ENCODE results near the gene RUNX1.
A peak's percentile ranks its signal among the peaks of the same experiment; 100 is the strongest.

The RUNX1 gene

GRCh38 chr21:34892209-34892608 is 156.9 kb downstream of the RUNX1 start:
- H3K4me1 ChIP-seq (ENCODE audit: control insufficient read depth, insufficient read depth, low read length), result peaks cover 4% of the 10 kb centered on the region
- H3K9me3 ChIP-seq (replicated peaks; ENCODE audit: low read length), result no peaks in the 10 kb centered on the region
- H3K9ac ChIP-seq (ENCODE audit: low read depth, low read length), result no peak overlapping the region
- H3K4me2 ChIP-seq (ENCODE audit: low read length), result no peak overlapping the region
- no peak overlapping the region for H3K4me3 ChIP-seq (ENCODE audit: low read length)
- H3K27me3 ChIP-seq (ENCODE audit: control insufficient read depth, insufficient read depth, low read length), result no peaks in the 10 kb centered on the region
- H3K36me3 ChIP-seq (ENCODE audit: insufficient read depth, low read length), result no peaks in the 10 kb centered on the region

DNA sequence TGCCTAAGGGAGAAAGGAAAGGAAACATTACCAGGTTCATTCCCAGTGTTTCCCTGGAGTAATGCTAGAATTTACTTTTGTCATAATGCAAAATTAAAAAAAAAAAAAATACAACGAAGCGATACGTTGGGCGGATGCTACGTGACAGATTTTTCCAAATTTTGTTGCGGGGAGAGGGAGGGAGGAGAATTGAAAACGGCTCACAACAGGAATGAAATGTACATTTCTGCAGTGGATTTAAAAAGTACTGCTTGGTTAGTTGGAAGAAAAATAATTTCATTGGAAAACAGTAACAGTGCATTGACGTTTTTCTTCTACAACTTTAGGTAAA is 157.5 kb downstream of the RUNX1 start:
- Histone ChIP-seq H3K27me3 (ENCODE audit: control insufficient read depth, insufficient read depth, low read length) (no peaks in the 10 kb centered on the region), H3K9me3 (replicated peaks; ENCODE audit: low read length) (no peaks in the 10 kb centered on the region), H3K4me2 (ENCODE audit: low read length) (peak overlapping the region; percentile 92), H3K36me3 (ENCODE audit: insufficient read depth, low read length) (peaks cover 3% of the 10 kb centered on the region), H3K4me1 (ENCODE audit: control insufficient read depth, insufficient read depth, low read length) (peaks cover 4% of the 10 kb centered on the region), H3K4me3 (ENCODE audit: low read length) (peak overlapping the region; percentile 57), H3K9ac (ENCODE audit: low read depth, low read length) (peak overlapping the region; percentile 99)

DNA sequence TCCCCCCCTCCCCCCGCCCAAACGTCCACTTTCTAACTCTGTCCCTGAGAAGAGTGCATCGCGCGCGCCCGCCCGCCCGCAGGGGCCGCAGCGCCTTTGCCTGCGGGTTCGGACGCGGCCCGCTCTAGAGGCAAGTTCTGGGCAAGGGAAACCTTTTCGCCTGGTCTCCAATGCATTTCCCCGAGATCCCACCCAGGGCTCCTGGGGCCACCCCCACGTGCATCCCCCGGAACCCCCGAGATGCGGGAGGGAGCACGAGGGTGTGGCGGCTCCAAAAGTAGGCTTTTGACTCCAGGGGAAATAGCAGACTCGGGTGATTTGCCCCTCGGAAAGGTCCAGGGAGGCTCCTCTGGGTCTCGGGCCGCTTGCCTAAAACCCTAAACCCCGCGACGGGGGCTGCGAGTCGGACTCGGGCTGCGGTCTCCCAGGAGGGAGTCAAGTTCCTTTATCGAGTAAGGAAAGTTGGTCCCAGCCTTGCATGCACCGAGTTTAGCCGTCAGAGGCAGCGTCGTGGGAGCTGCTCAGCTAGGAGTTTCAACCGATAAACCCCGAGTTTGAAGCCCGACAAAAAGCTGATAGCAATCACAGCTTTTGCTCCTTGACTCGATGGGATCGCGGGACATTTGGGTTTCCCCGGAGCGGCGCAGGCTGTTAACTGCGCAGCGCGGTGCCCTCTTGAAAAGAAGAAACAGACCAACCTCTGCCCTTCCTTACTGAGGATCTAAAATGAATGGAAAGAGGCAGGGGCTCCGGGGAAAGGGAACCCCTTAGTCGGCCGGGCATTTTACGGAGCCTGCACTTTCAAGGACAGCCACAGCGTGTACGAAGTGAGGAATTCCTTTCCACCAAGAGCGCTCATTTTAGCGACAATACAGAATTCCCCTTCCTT is 158.1 kb downstream of the RUNX1 start:
- H3K27me3 ChIP-seq (ENCODE audit: control insufficient read depth, insufficient read depth, low read length), result no peaks in the 10 kb centered on the region
- peak overlapping the region; percentile 57 for H3K4me3 ChIP-seq (ENCODE audit: low read length)
- H3K9me3 ChIP-seq (replicated peaks; ENCODE audit: low read length), result no peaks in the 10 kb centered on the region
- H3K9ac ChIP-seq (ENCODE audit: low read depth, low read length), result peak overlapping the region; percentile 99
- peaks cover 9% of the 10 kb centered on the region for H3K36me3 ChIP-seq (ENCODE audit: insufficient read depth, low read length)
- H3K4me1 ChIP-seq (ENCODE audit: control insufficient read depth, insufficient read depth, low read length), result peaks cover 4% of the 10 kb centered on the region
- peak overlapping the region; percentile 92 for H3K4me2 ChIP-seq (ENCODE audit: low read length)

DNA sequence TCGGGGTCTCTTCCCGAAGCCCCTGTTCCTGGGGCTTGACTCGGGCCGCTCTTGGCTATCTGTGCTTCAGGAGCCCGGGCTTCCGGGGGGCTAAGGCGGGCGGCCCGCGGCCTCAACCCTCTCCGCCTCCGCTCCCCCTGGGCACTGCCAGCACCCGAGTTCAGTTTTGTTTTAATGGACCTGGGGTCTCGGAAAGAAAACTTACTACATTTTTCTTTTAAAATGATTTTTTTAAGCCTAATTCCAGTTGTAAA is 158.7 kb downstream of the RUNX1 start:
- Histone ChIP-seq H3K27me3 (ENCODE audit: control insufficient read depth, insufficient read depth, low read length) (no peaks in the 10 kb centered on the region), H3K9ac (ENCODE audit: low read depth, low read length) (peak overlapping the region; percentile 99), H3K9me3 (replicated peaks; ENCODE audit: low read length) (no peaks in the 10 kb centered on the region), H3K4me3 (ENCODE audit: low read length) (peak overlapping the region; percentile 84), H3K4me1 (ENCODE audit: control insufficient read depth, insufficient read depth, low read length) (peaks cover 4% of the 10 kb centered on the region), H3K36me3 (ENCODE audit: insufficient read depth, low read length) (peaks cover 14% of the 10 kb centered on the region), H3K4me2 (ENCODE audit: low read length) (peak overlapping the region; percentile 92)

GRCh38 chr21:34889676-34890469 is 159.2 kb downstream of the RUNX1 start:
- H3K4me3 ChIP-seq (ENCODE audit: low read length), result peak overlapping the region; percentile 84
- H3K9ac ChIP-seq (ENCODE audit: low read depth, low read length), result peak overlapping the region; percentile 99
- peaks cover 4% of the 10 kb centered on the region for H3K4me1 ChIP-seq (ENCODE audit: control insufficient read depth, insufficient read depth, low read length)
- H3K27me3 ChIP-seq (ENCODE audit: control insufficient read depth, insufficient read depth, low read length), result no peaks in the 10 kb centered on the region
- peak overlapping the region; percentile 92 for H3K4me2 ChIP-seq (ENCODE audit: low read length)
- H3K9me3 ChIP-seq (replicated peaks; ENCODE audit: low read length), result no peaks in the 10 kb centered on the region
- peaks cover 19% of the 10 kb centered on the region for H3K36me3 ChIP-seq (ENCODE audit: insufficient read depth, low read length)

DNA sequence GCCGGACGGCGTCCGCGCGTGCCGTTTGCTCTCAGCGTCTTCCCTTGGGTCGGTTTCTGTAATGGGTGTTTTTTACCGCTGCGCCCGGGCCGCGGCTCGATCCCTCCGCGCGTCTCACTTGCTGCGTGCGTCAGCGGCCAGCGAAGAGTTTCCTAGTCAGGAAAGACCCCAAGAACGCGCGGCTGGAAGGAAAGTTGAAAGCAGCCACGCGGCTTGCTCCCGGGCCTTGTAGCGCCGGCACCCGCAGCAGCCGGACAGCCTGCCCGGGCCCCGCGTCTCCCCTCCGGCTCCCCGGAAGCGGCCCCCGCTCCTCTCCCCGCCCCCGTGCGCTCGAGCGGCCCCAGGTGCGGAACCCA is 159.8 kb downstream of the RUNX1 start:
- H3K9ac ChIP-seq (ENCODE audit: low read depth, low read length), result peak overlapping the region; percentile 99
- peaks cover 19% of the 10 kb centered on the region for H3K36me3 ChIP-seq (ENCODE audit: insufficient read depth, low read length)
- peaks cover 4% of the 10 kb centered on the region for H3K4me1 ChIP-seq (ENCODE audit: control insufficient read depth, insufficient read depth, low read length)
- no peaks in the 10 kb centered on the region for H3K27me3 ChIP-seq (ENCODE audit: control insufficient read depth, insufficient read depth, low read length)
- H3K4me3 ChIP-seq (ENCODE audit: low read length), result peak overlapping the region; percentile 84
- H3K4me2 ChIP-seq (ENCODE audit: low read length), result peak overlapping the region; percentile 92
- no peaks in the 10 kb centered on the region for H3K9me3 ChIP-seq (replicated peaks; ENCODE audit: low read length)

GRCh38 chr21:34888569-34889319 is 160.4 kb downstream of the RUNX1 start:
- Histone ChIP-seq H3K9me3 (replicated peaks; ENCODE audit: low read length) (no peaks in the 10 kb centered on the region), H3K9ac (ENCODE audit: low read depth, low read length) (peak overlapping the region; percentile 99), H3K4me2 (ENCODE audit: low read length) (peak overlapping the region; percentile 92), H3K27me3 (ENCODE audit: control insufficient read depth, insufficient read depth, low read length) (no peaks in the 10 kb centered on the region), H3K4me1 (ENCODE audit: control insufficient read depth, insufficient read depth, low read length) (peaks cover 7% of the 10 kb centered on the region), H3K4me3 (ENCODE audit: low read length) (peak overlapping the region; percentile 84), H3K36me3 (ENCODE audit: insufficient read depth, low read length) (peaks cover 22% of the 10 kb centered on the region)

DNA sequence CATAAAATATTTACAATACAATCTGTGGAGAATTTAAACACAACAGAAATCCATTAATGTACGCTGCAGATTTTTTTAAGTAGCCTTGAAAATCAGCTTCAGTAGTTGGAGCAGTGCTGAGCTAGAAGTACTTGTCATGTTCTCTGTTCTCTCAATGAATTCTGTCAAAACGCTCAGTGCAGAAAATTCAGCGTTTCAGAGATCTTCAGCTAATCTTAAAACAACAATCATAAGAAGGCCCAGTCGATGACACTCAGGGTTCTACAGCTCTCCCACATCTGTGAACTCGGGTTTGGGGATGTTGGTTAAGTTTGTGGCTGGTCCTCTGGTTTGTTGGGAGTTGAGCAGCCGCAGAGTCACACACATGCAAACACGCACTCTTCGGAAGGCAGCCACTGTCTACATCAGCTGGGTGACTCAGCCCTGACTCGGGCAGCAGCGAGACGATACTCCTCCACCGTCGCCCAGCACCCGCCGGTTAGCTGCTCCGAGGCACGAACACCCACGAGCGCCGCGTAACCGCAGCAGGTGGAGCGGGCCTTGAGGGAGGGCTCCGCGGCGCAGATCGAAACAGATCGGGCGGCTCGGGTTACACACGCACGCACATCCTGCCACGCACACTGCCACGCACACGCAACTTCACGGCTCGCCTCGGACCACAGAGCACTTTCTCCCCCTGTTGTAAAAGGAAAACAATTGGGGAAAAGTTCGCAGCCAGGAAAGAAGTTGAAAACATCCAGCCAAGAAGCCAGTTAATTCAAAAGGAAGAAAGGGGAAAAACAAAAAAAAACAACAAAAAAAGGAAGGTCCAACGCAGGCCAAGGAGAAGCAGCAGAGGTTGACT is 161.2 kb downstream of the RUNX1 start:
- Histone ChIP-seq H3K27me3 (ENCODE audit: control insufficient read depth, insufficient read depth, low read length) (no peaks in the 10 kb centered on the region), H3K9me3 (replicated peaks; ENCODE audit: low read length) (no peaks in the 10 kb centered on the region), H3K4me2 (ENCODE audit: low read length) (peak overlapping the region; percentile 92), H3K4me1 (ENCODE audit: control insufficient read depth, insufficient read depth, low read length) (peaks cover 15% of the 10 kb centered on the region), H3K4me3 (ENCODE audit: low read length) (peak overlapping the region; percentile 84), H3K36me3 (ENCODE audit: insufficient read depth, low read length) (peaks cover 29% of the 10 kb centered on the region), H3K9ac (ENCODE audit: low read depth, low read length) (peak overlapping the region; percentile 99)

DNA sequence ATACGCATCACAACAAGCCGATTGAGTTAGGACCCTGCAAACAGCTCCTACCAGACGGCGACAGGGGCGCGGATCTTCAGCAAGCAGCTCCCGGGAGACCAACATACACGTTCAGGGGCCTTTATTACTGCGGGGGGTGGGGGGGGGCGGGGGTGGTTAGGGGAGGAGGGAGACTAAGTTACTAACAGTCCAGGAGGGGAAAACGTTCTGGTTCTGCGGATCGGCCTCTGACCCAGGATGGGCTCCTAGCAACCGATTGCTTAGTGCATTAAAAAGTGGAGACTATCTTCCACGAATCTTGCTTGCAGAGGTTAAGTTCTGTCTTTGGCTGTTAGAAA is 162.0 kb downstream of the RUNX1 start:
- H3K27me3 ChIP-seq (ENCODE audit: control insufficient read depth, insufficient read depth, low read length), result no peaks in the 10 kb centered on the region
- peak overlapping the region; percentile 84 for H3K4me3 ChIP-seq (ENCODE audit: low read length)
- peak overlapping the region; percentile 92 for H3K4me2 ChIP-seq (ENCODE audit: low read length)
- H3K4me1 ChIP-seq (ENCODE audit: control insufficient read depth, insufficient read depth, low read length), result peaks cover 24% of the 10 kb centered on the region
- peak overlapping the region; percentile 99 for H3K9ac ChIP-seq (ENCODE audit: low read depth, low read length)
- H3K9me3 ChIP-seq (replicated peaks; ENCODE audit: low read length), result no peaks in the 10 kb centered on the region
- H3K36me3 ChIP-seq (ENCODE audit: insufficient read depth, low read length), result peaks cover 32% of the 10 kb centered on the region

DNA sequence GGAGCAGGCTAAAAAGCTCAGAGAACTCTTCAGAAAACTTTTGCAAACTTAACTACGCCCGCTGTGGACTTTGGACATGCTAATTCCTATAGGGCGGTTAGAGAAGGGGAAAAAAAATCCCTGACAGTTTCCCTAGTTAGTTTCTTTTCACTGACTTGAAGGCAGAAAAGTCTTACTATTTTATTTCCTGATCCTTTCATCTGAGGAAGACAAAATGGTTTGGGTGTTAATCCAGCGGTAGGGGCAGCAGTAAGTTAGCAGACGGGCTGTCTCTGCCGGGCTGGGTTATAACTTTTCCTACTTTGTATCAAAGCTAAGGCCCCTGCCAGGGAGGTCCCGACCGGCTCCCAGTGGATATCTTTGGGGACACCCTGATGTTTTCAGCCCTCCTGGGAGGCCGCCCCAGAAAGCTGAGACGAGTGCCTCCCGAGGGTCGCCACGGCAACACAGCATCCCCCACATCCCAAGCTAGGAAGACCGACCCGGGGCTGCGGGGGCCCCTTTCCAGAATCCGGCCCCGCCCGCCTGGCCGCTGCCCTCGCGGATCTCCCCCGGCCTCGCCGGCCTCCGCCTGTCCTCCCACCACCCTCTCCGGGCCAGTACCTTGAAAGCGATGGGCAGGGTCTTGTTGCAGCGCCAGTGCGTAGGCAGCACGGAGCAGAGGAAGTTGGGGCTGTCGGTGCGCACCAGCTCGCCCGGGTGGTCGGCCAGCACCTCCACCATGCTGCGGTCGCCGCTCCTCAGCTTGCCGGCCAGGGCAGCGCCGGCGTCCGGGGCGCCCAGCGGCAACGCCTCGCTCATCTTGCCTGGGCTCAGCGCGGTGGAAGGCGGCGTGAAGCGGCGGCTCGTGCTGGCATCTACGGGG is 162.6 kb downstream of the RUNX1 start:
- peak overlapping the region; percentile 99 for H3K9ac ChIP-seq (ENCODE audit: low read depth, low read length)
- H3K4me1 ChIP-seq (ENCODE audit: control insufficient read depth, insufficient read depth, low read length), result peaks cover 27% of the 10 kb centered on the region
- H3K4me3 ChIP-seq (ENCODE audit: low read length), result peak overlapping the region; percentile 84
- H3K9me3 ChIP-seq (replicated peaks; ENCODE audit: low read length), result no peaks in the 10 kb centered on the region
- H3K36me3 ChIP-seq (ENCODE audit: insufficient read depth, low read length), result peaks cover 32% of the 10 kb centered on the region
- no peaks in the 10 kb centered on the region for H3K27me3 ChIP-seq (ENCODE audit: control insufficient read depth, insufficient read depth, low read length)
- peak overlapping the region; percentile 92 for H3K4me2 ChIP-seq (ENCODE audit: low read length)

All from skeletal muscle satellite cell (primary cell).